GM21717 (cell line): ENCODE measurements around the gene CASK.
A peak's percentile ranks its signal among the peaks of the same experiment; 100 is the strongest.
"Not testable (repeated sequence)": the region's sequence is repeated elsewhere in the genome, so short reads cannot be mapped to it uniquely, and the experiment has no call there.

ENCODE experiments used
- ATAC-seq: cut with Tn5 transposase; IDR thresholded peaks from one replicate; pipeline ENCODE4 v1.9.1; 2021; ENCODE audit warnings: mild to moderate bottlenecking, moderate library complexity; ENCODE audit not compliant: unreplicated experiment

CASK gene

GRCh38 chrX:41655631-41656030, 267.7 kb downstream of the CASK start:
- no peak for ATAC-seq

- no peak for ATAC-seq
These were observed 268.3 kb downstream of the CASK start for GRCh38 chrX:41655101-41655500.

- no peak for ATAC-seq
These were observed 270.2 kb downstream of the CASK start for GRCh38 chrX:41653125-41653524.

GRCh38 chrX:41646201-41646600, 277.2 kb downstream of the CASK start:
- not testable (repeated sequence) for ATAC-seq

GRCh38 chrX:41634284-41634683, 289.1 kb downstream of the CASK start:
- no peak for ATAC-seq

- no peak for ATAC-seq
These were observed 293.3 kb downstream of the CASK start for GRCh38 chrX:41630091-41630490.

GRCh38 chrX:41629539-41629938, 293.8 kb downstream of the CASK start:
- ATAC-seq, result no peak

- no peak for ATAC-seq
These were observed 302.1 kb downstream of the CASK start for GRCh38 chrX:41621222-41621723.

- ATAC-seq, result no peak
These were observed 304.1 kb downstream of the CASK start for GRCh38 chrX:41619221-41619620.

- no peak for ATAC-seq
These were observed 306.4 kb downstream of the CASK start for GRCh38 chrX:41616935-41617334.

- ATAC-seq, result no peak
These were observed 307.1 kb downstream of the CASK start for GRCh38 chrX:41616255-41616654.

- no peak for ATAC-seq
These were observed 315.1 kb downstream of the CASK start for GRCh38 chrX:41608244-41608643.

GRCh38 chrX:41607264-41607832, 316.0 kb downstream of the CASK start:
- no peak for ATAC-seq

- not testable (repeated sequence) for ATAC-seq
These were observed 317.3 kb downstream of the CASK start for GRCh38 chrX:41606057-41606456.

- ATAC-seq, result no peak
These were observed 318.4 kb downstream of the CASK start for GRCh38 chrX:41604766-41605543.

- no peak for ATAC-seq
These were observed 319.2 kb downstream of the CASK start for GRCh38 chrX:41604177-41604576.

GRCh38 chrX:41603596-41603995, 319.8 kb downstream of the CASK start:
- ATAC-seq, result no peak

- ATAC-seq, result no peak
These were observed 320.5 kb downstream of the CASK start for GRCh38 chrX:41602816-41603345.

GRCh38 chrX:41600291-41600690, 323.1 kb downstream of the CASK start:
- ATAC-seq, result no peak

- no peak for ATAC-seq
These were observed 323.8 kb downstream of the CASK start for GRCh38 chrX:41599507-41599906.

GRCh38 chrX:41596596-41596995, 326.8 kb downstream of the CASK start:
- ATAC-seq, result peak; percentile 97

GRCh38 chrX:41594634-41595033, 328.7 kb downstream of the CASK start:
- ATAC-seq, result no peak
